Measurements from ENCODE around the gene MT1E. TPM values are rescaled to one million over a fixed set of nuclear protein-coding genes. Genes with fewer than 3 reads are reported as not detected.
A peak's percentile ranks its signal among the peaks of the same experiment; 100 is the strongest.

Gene MT1E
- total RNA-seq, 1 experiment from 2014 or later: 114 TPM

GRCh38 chr16:56657555-56658326 lies 32.2 kb downstream of the MT1E start, which contains the start of gene MT1F (continued):
- TF ChIP-seq IRF1 (CRISPR knock-in tag; IDR thresholded peaks at IDR 0.05): no peak
- 0 out of 2 replicates have a peak, but pooled peaks have one; percentile 17 for TF ChIP-seq MAX (CRISPR knock-in tag; IDR thresholded peaks at IDR 0.05)
- TF ChIP-seq, protein P1, sequence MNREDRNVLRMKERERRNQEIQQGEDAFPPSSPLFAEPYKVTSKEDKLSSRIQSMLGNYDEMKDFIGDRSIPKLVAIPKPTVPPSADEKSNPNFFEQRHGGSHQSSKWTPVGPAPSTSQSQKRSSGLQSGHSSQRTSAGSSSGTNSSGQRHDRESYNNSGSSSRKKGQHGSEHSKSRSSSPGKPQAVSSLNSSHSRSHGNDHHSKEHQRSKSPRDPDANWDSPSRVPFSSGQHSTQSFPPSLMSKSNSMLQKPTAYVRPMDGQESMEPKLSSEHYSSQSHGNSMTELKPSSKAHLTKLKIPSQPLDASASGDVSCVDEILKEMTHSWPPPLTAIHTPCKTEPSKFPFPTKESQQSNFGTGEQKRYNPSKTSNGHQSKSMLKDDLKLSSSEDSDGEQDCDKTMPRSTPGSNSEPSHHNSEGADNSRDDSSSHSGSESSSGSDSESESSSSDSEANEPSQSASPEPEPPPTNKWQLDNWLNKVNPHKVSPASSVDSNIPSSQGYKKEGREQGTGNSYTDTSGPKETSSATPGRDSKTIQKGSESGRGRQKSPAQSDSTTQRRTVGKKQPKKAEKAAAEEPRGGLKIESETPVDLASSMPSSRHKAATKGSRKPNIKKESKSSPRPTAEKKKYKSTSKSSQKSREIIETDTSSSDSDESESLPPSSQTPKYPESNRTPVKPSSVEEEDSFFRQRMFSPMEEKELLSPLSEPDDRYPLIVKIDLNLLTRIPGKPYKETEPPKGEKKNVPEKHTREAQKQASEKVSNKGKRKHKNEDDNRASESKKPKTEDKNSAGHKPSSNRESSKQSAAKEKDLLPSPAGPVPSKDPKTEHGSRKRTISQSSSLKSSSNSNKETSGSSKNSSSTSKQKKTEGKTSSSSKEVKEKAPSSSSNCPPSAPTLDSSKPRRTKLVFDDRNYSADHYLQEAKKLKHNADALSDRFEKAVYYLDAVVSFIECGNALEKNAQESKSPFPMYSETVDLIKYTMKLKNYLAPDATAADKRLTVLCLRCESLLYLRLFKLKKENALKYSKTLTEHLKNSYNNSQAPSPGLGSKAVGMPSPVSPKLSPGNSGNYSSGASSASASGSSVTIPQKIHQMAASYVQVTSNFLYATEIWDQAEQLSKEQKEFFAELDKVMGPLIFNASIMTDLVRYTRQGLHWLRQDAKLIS (CRISPR knock-in tag; IDR thresholded peaks at IDR 0.05; ENCODE audit: borderline replicate concordance): peak; percentile 47; the same call in 1 of the 2 replicates
- TF ChIP-seq CBFB (CRISPR knock-in tag; IDR thresholded peaks at IDR 0.05; ENCODE audit: low read depth): 0 out of 2 replicates have a peak, but pooled peaks have one; percentile 62
- no peak for TF ChIP-seq EMX1 (CRISPR knock-in tag; IDR thresholded peaks at IDR 0.05)

GRCh38 chr16:56658327-56658875 lies 32.8 kb downstream of the MT1E start:
- 0 out of 2 replicates have a peak, but pooled peaks cover 5% of the 10 kb centered on the region for H3K36me3 Mint-ChIP-seq
- H3K27me3 Mint-ChIP-seq (ENCODE audit: low read depth): peaks cover 85% of the 10 kb centered on the region
- ATAC-seq (peak; percentile 1; the same call in 1 of the 2 replicates), DNase-seq (ENCODE audit: low spot score) (no peak)
- no peaks in the 10 kb centered on the region for H3K9me3 Mint-ChIP-seq
- 0 out of 2 replicates have a peak overlapping the region, but pooled peaks have one; percentile 42 for H3K27ac Mint-ChIP-seq
- ChIA-PET CTCF (interaction anchor here (0.8 to 1.5 kb wide), 3 partner anchors 9 to 43 kb away, joined by 3 to 24 read pairs (median 4); no protein-coding TSS in a partner anchor), POLR2A (interaction anchor here (1.1 to 1.9 kb wide), 5 partner anchors 11 to 130 kb away, joined by 3 to 24 read pairs (median 6); partner anchors contain the start of genes MT1E, MT1H and MT2A)
- H3K4me3 Mint-ChIP-seq: peak overlapping the region; percentile 95
- peaks cover 28% of the 10 kb centered on the region for H3K4me1 Mint-ChIP-seq
- TF ChIP-seq NR1H2 (CRISPR knock-in tag; IDR thresholded peaks at IDR 0.05) (no peak), ATF6 (CRISPR knock-in tag; IDR thresholded peaks at IDR 0.05) (no peak), ZNF281 (CRISPR knock-in tag; IDR thresholded peaks at IDR 0.05) (no peak), ELF4 (CRISPR knock-in tag; IDR thresholded peaks at IDR 0.05; ENCODE audit: low read depth) (no peak), TEAD1 (CRISPR knock-in tag; IDR thresholded peaks at IDR 0.05) (no peak), ZMAT4 (CRISPR knock-in tag; IDR thresholded peaks at IDR 0.05) (no peak), ZNF121 (CRISPR knock-in tag; IDR thresholded peaks at IDR 0.05) (no peak), RORB (CRISPR knock-in tag; IDR thresholded peaks at IDR 0.05) (no peak), CBFB (CRISPR knock-in tag; IDR thresholded peaks at IDR 0.05; ENCODE audit: low read depth) (no peak), JAZF1 (CRISPR knock-in tag; IDR thresholded peaks at IDR 0.05) (no peak), IRF2 (CRISPR knock-in tag; IDR thresholded peaks at IDR 0.05; ENCODE audit: borderline replicate concordance, low read depth) (no peak), E2F4 (CRISPR knock-in tag; IDR thresholded peaks at IDR 0.05; ENCODE audit: borderline replicate concordance, low read depth) (no peak), ZNF416 (CRISPR knock-in tag; IDR thresholded peaks at IDR 0.05) (no peak)
- TF ChIP-seq, protein P2, sequence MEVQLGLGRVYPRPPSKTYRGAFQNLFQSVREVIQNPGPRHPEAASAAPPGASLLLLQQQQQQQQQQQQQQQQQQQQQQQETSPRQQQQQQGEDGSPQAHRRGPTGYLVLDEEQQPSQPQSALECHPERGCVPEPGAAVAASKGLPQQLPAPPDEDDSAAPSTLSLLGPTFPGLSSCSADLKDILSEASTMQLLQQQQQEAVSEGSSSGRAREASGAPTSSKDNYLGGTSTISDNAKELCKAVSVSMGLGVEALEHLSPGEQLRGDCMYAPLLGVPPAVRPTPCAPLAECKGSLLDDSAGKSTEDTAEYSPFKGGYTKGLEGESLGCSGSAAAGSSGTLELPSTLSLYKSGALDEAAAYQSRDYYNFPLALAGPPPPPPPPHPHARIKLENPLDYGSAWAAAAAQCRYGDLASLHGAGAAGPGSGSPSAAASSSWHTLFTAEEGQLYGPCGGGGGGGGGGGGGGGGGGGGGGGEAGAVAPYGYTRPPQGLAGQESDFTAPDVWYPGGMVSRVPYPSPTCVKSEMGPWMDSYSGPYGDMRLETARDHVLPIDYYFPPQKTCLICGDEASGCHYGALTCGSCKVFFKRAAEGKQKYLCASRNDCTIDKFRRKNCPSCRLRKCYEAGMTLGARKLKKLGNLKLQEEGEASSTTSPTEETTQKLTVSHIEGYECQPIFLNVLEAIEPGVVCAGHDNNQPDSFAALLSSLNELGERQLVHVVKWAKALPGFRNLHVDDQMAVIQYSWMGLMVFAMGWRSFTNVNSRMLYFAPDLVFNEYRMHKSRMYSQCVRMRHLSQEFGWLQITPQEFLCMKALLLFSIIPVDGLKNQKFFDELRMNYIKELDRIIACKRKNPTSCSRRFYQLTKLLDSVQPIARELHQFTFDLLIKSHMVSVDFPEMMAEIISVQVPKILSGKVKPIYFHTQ (CRISPR knock-in tag; IDR thresholded peaks at IDR 0.05): no peak

All from WTC11 (cell line).